Measurements from ENCODE around the gene SLC8A2.

DNA sequence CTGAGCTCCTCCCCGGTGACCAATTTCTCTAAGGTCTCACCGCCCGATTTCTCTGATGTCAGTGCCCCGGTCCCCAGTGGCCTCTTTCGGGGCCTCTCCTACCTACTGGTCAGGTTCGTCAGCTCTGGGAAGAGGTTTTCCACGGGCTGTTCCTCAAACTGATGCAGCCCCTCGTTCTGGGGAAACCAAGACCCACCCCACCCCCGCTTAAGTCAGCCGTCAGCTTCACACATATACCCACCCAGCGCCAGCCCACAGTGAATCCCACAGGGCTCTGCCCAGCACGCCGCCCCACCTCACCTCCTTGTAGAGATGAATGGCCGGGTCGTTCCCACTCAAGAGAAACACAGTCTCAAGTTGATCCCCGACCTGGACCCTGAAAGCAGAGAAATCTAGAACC lies 9.0 kb upstream of the SLC8A2 start:
- no peak for TF ChIP-seq ZNF274 (IDR thresholded peaks at IDR 0.05; ENCODE audit: low read depth, low read length)
- no peak for TF ChIP-seq YY1 (IDR thresholded peaks at IDR 0.05; ENCODE audit: insufficient read depth, insufficient read length)
- TF ChIP-seq SUZ12 (IDR thresholded peaks at IDR 0.05; ENCODE audit: extremely low read depth, insufficient read depth, insufficient read length) = no peak

Data from NT2/D1 (cell line).